Gastroesophageal sphincter (tissue), 3 donors: Measurements from ENCODE around the gene PCID2.

Experiments used
- POLR2A ChIP-seq, 2 donors: fragments of 450-650 bp; IDR thresholded peaks; one replicate each; pipeline ENCODE4 v1.6.1; 2017; ENCODE audit warnings: antibody characterized with exemption in 2 of 2, mild to moderate bottlenecking in 2 of 2, moderate library complexity in 1 of 2
- TF ChIP-seq, protein P1 (sequence below), 4 experiments: fragments of 200-600 bp in 2 of 4; fragments of 450-650 bp in 2 of 4; sonication (generic) in 1 of 4; IDR thresholded peaks; one replicate each; pipeline ENCODE4 v1.5.1; 2017 to 2019; ENCODE audit warnings: antibody characterized with exemption in 4 of 4, mild to moderate bottlenecking in 2 of 4, moderate library complexity in 2 of 4

DNA sequence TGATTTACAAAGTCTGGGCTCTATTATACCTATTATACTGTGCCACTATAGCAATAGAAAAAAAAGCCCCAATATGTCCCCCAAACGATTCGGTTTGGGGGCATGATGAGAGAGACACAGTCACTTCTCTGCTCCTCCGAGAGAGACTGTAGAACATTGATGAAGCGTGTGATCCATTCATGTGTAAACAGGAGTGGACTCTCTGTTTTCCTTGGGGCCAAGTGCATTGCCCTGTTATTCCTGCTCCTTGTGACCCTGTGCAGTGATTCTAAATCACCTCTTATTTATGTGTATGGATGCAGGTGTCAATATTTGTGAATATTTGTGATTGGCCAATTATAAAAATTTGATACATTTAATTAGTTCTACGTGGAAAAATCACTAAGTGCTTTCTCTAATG is 68.9 kb downstream of the PCID2 start:
- TF ChIP-seq, protein P1, sequence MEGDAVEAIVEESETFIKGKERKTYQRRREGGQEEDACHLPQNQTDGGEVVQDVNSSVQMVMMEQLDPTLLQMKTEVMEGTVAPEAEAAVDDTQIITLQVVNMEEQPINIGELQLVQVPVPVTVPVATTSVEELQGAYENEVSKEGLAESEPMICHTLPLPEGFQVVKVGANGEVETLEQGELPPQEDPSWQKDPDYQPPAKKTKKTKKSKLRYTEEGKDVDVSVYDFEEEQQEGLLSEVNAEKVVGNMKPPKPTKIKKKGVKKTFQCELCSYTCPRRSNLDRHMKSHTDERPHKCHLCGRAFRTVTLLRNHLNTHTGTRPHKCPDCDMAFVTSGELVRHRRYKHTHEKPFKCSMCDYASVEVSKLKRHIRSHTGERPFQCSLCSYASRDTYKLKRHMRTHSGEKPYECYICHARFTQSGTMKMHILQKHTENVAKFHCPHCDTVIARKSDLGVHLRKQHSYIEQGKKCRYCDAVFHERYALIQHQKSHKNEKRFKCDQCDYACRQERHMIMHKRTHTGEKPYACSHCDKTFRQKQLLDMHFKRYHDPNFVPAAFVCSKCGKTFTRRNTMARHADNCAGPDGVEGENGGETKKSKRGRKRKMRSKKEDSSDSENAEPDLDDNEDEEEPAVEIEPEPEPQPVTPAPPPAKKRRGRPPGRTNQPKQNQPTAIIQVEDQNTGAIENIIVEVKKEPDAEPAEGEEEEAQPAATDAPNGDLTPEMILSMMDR (IDR thresholded peaks at IDR 0.05) = no peak
- TF ChIP-seq POLR2A (IDR thresholded peaks at IDR 0.05) = no peak
